IMR-90 (cell line): ENCODE data around the gene ZSWIM3. TPM values are rescaled to one million over a fixed set of nuclear protein-coding genes. Genes with fewer than 3 reads are reported as not detected.

Experiments used
- ATAC-seq: fragments of 200-7000 bp; cut with Tn5 transposase; 2 replicates; pipeline ENCODE4 v1.9.1; 2020; ENCODE audit warnings: low read depth, mild to moderate bottlenecking, moderate library complexity
- BruUV-seq: library from RNA; stranded (reverse); fragments of 400-500 nt; replicated peaks from 2 replicates; lab custom pipeline; 2021; lab: Mats Ljungman, UMichigan
- CTCF ChIA-PET: fragments of 300-600 bp; formaldehyde crosslinking; extraction: SDS; loops from one replicate; lab custom pipeline; 2021; ENCODE audit warnings: antibody characterized with exemption; lab: Yijun Ruan, JAX
- POLR2A ChIA-PET: fragments of 300-600 bp; sonication (Branson Sonifier 250); formaldehyde crosslinking; loops from one replicate; lab custom pipeline; 2022; ENCODE audit warnings: antibody characterized with exemption; ENCODE audit not compliant: unreplicated experiment; lab: Charles Lee
- DNase-seq: peaks from one replicate; pipeline ENCODE4 v3.0.0; 2013
- H2AFZ ChIP-seq: replicated peaks from 2 replicates; pipeline ENCODE3; 2013; ENCODE audit warnings: low read length, mild to moderate bottlenecking; ENCODE audit not compliant: poor library complexity
- H2AK5ac ChIP-seq: 2 replicates; pipeline ENCODE4 v1.6.1; 2013; ENCODE audit warnings: low read depth, low read length, inconsistent platforms
- H2AK9ac ChIP-seq: replicated peaks from 2 replicates; pipeline ENCODE3; 2013; ENCODE audit warnings: mild to moderate bottlenecking, low read depth, low read length, moderate library complexity; ENCODE audit not compliant: poor library complexity
- H2BK120ac ChIP-seq: 2 replicates; pipeline ENCODE4 v1.6.1; 2013; ENCODE audit warnings: low read depth, low read length, inconsistent platforms
- H2BK15ac ChIP-seq: 3 replicates; pipeline ENCODE4 v1.6.1; 2013; ENCODE audit warnings: low read depth, low read length, inconsistent platforms
- H2BK20ac ChIP-seq: 2 replicates; pipeline ENCODE4 v1.6.1; 2013; ENCODE audit warnings: low read depth, mild to moderate bottlenecking, inconsistent platforms, low read length, moderate library complexity
- H2BK5ac ChIP-seq: 2 replicates; pipeline ENCODE4 v1.6.1; 2013; ENCODE audit warnings: mild to moderate bottlenecking, low read depth, low read length, inconsistent platforms; ENCODE audit not compliant: poor library complexity, severe bottlenecking
- H3K14ac ChIP-seq: replicated peaks from 2 replicates; pipeline ENCODE4 v1.6.1; 2013; ENCODE audit warnings: low read depth, low read length, inconsistent platforms
- H3K18ac ChIP-seq: 2 replicates; pipeline ENCODE4 v1.6.1; 2013; ENCODE audit warnings: low read depth, low read length, control low read depth
- H3K23ac ChIP-seq: 2 replicates; pipeline ENCODE4 v1.6.1; 2013; ENCODE audit warnings: low read depth, low read length, inconsistent platforms
- H3K27ac ChIP-seq: 2 replicates; pipeline ENCODE4 v1.5.1; 2013; ENCODE audit warnings: mild to moderate bottlenecking, control low read depth, low read length; ENCODE audit not compliant: insufficient read depth
- H3K27me3 ChIP-seq: 2 replicates; pipeline ENCODE4 v1.6.1; 2013; ENCODE audit warnings: low read length; ENCODE audit not compliant: control insufficient read depth, insufficient read depth
- H3K36me3 ChIP-seq: 2 replicates; pipeline ENCODE4 v1.6.1; 2013; ENCODE audit warnings: low read length, mixed read lengths; ENCODE audit not compliant: control insufficient read depth, insufficient read depth
- H3K4ac ChIP-seq: 2 replicates; pipeline ENCODE4 v1.6.1; 2013; ENCODE audit warnings: low read depth, low read length, inconsistent platforms
- H3K4me1 ChIP-seq: 2 replicates; pipeline ENCODE4 v1.6.1; 2013; ENCODE audit warnings: low read length, mixed read lengths; ENCODE audit not compliant: control insufficient read depth, insufficient read depth
- H3K4me2 ChIP-seq: 2 replicates; pipeline ENCODE4 v1.6.1; 2013; ENCODE audit warnings: low read depth, mild to moderate bottlenecking, control low read depth, low read length, moderate library complexity
- H3K4me3 ChIP-seq: 2 replicates; pipeline ENCODE4 v1.5.1; 2013; ENCODE audit warnings: low read depth, mild to moderate bottlenecking, control low read depth, low read length, moderate library complexity; ENCODE audit not compliant: insufficient read depth
- H3K56ac ChIP-seq: 2 replicates; pipeline ENCODE4 v1.6.1; 2013; ENCODE audit warnings: low read length, inconsistent platforms; ENCODE audit not compliant: insufficient read depth; ENCODE audit errors: extremely low read depth
- H3K79me1 ChIP-seq, 2 experiments: 2 replicates each; pipeline ENCODE4 v1.6.1; 2013; ENCODE audit warnings: low read length in 2 of 2, inconsistent platforms in 1 of 2, low read depth in 1 of 2
- H3K9ac ChIP-seq: 2 replicates; pipeline ENCODE4 v1.6.1; 2013; ENCODE audit warnings: low read depth, low read length, control low read depth
- H3K9me1 ChIP-seq: 2 replicates; pipeline ENCODE4 v1.6.1; 2013; ENCODE audit warnings: low read length, inconsistent platforms; ENCODE audit not compliant: insufficient read depth
- H3K9me3 ChIP-seq: 2 replicates; pipeline ENCODE4 v1.6.1; 2013; ENCODE audit warnings: low read length; ENCODE audit not compliant: control insufficient read depth, insufficient read depth
- H4K20me1 ChIP-seq: 2 replicates; pipeline ENCODE4 v1.6.1; 2013; ENCODE audit warnings: low read length, inconsistent platforms; ENCODE audit not compliant: insufficient read depth
- H4K5ac ChIP-seq: 2 replicates; pipeline ENCODE4 v1.6.1; 2013; ENCODE audit warnings: mild to moderate bottlenecking, low read depth, low read length, control low read depth
- H4K8ac ChIP-seq, 2 experiments: 2 replicates each; pipeline ENCODE4 v1.6.1; 2013; ENCODE audit warnings: low read depth in 2 of 2, low read length in 2 of 2, control low read depth in 1 of 2, inconsistent platforms in 1 of 2
- H4K91ac ChIP-seq: 2 replicates; pipeline ENCODE4 v1.6.1; 2013; ENCODE audit warnings: low read depth, low read length, inconsistent platforms; ENCODE audit not compliant: insufficient read depth
- BHLHE40 ChIP-seq: fragments of 150-350 bp; IDR thresholded peaks from 2 replicates; pipeline ENCODE4 v1.6.1; 2016; ENCODE audit warnings: mild to moderate bottlenecking, low read depth, low read length
- CEBPB ChIP-seq: IDR thresholded peaks from 2 replicates; pipeline ENCODE4 v1.6.1; 2012; ENCODE audit warnings: low read depth, low read length, improper control_type of control experiment
- CHD1 ChIP-seq: IDR thresholded peaks from 2 replicates; pipeline ENCODE4 v1.6.1; 2012; ENCODE audit warnings: low read depth, low read length, improper control_type of control experiment
- CTCF ChIP-seq: conservative IDR thresholded peaks from 2 replicates; pipeline ENCODE4 v1.5.1; 2012; ENCODE audit warnings: mild to moderate bottlenecking, low read depth, low read length, improper control_type of control experiment
- ELK1 ChIP-seq: fragments of 150-350 bp; IDR thresholded peaks from 2 replicates; pipeline ENCODE4 v1.6.1; 2016; ENCODE audit warnings: low read depth, mild to moderate bottlenecking, low read length, moderate library complexity, borderline replicate concordance
- FOS ChIP-seq: fragments of 150-350 bp; IDR thresholded peaks from 2 replicates; pipeline ENCODE4 v1.6.1; 2016; ENCODE audit warnings: low read depth, low read length
- MAFK ChIP-seq: IDR thresholded peaks from 2 replicates; pipeline ENCODE4 v1.6.1; 2012; ENCODE audit warnings: low read depth, low read length, improper control_type of control experiment
- MAZ ChIP-seq: IDR thresholded peaks from 2 replicates; pipeline ENCODE4 v1.6.1; 2012; ENCODE audit warnings: low read depth, mild to moderate bottlenecking, low read length, improper control_type of control experiment, moderate library complexity, borderline replicate concordance
- MXI1 ChIP-seq: IDR thresholded peaks from 2 replicates; pipeline ENCODE4 v1.6.1; 2012; ENCODE audit warnings: low read depth, mild to moderate bottlenecking, low read length, moderate library complexity, borderline replicate concordance
- NFE2L2 ChIP-seq: fragments of 150-350 bp; IDR thresholded peaks from 2 replicates; pipeline ENCODE4 v1.6.1; 2016; ENCODE audit warnings: low read depth, mild to moderate bottlenecking, low read length
- POLR2A ChIP-seq: IDR thresholded peaks from 2 replicates; pipeline ENCODE4 v1.6.1; 2012; ENCODE audit warnings: mild to moderate bottlenecking, low read depth, low read length
- RAD21 ChIP-seq: IDR thresholded peaks from 2 replicates; pipeline ENCODE4 v1.6.1; 2012; ENCODE audit warnings: low read length, improper control_type of control experiment
- RCOR1 ChIP-seq: IDR thresholded peaks from 2 replicates; pipeline ENCODE4 v1.6.1; 2012; ENCODE audit warnings: mild to moderate bottlenecking, low read length, improper control_type of control experiment; ENCODE audit not compliant: insufficient replicate concordance
- RFX5 ChIP-seq: IDR thresholded peaks from 2 replicates; pipeline ENCODE4 v1.8.0; 2012; ENCODE audit warnings: low read depth, mild to moderate bottlenecking, low read length, moderate library complexity
- SMC3 ChIP-seq: fragments of 150-350 bp; IDR thresholded peaks from 2 replicates; pipeline ENCODE4 v1.6.1; 2016; ENCODE audit warnings: low read depth, mild to moderate bottlenecking, antibody characterized with exemption, low read length, moderate library complexity
- USF2 ChIP-seq: fragments of 150-350 bp; IDR thresholded peaks from 2 replicates; pipeline ENCODE4 v1.6.1; 2017; ENCODE audit warnings: mild to moderate bottlenecking, antibody characterized with exemption, low read length, low read depth
- WGBS, 2 experiments: methylation state at CpG; one replicate each; pipeline versions ENCODE4 v1.1.5 to v1.1.7; 2013; ENCODE audit warnings: missing lambda C conversion rate in 2 of 2; ENCODE audit not compliant: insufficient read length in 1 of 2; ENCODE audit errors: extremely low coverage in 2 of 2; 5-methylcytosine and 5-hydroxymethylcytosine counted together
- dilution Hi-C: fragments of 300-500 bp; cut with HindIII; formaldehyde crosslinking; loops from one replicate; pipeline ENCODE4 v1.14.3; 2018; ENCODE audit warnings: low sequenced_read_pairs; ENCODE audit not compliant: unreplicated experiment
- in situ Hi-C: fragments of 300-500 bp; cut with MboI; formaldehyde crosslinking; loops from 3 replicates; pipeline ENCODE4 v1.14.3; 2019; ENCODE audit warnings: low sequenced_read_pairs, inconsistent platforms, mixed read lengths
- intact Hi-C: fragments of 100-400 bp; cut with micrococcal nuclease; formaldehyde crosslinking; loops from 2 replicates; pipeline ENCODE4 v1.10.0; 2022
- polyA plus RNA-seq, 3 experiments: library from polyadenylated mRNA; depleted of rRNA; stranded (reverse); fragments of >200 nt; gene quantifications; 2 replicates each; pipeline ENCODE4 v1.2.3, GENCODE V29; 2012; ENCODE audit warnings: low replicate concordance in 1 of 3
- total RNA-seq: library from RNA; depleted of rRNA; stranded (reverse); fragments of >200 nt; gene quantifications from 2 replicates; pipeline ENCODE4 v1.2.3, GENCODE V29; 2012

Gene ZSWIM3
- total and polyA plus RNA-seq, 2 of the 4 experiments (the other 2 are of a cell fraction): 3.3 to 8.6 TPM

GRCh38 chr20:45850926-45851325 is 6.5 kb upstream of the ZSWIM3 start:
- TF ChIP-seq CEBPB (no peak), NFE2L2 (no peak), POLR2A (no peak), SMC3 (no peak), USF2 (no peak), MAZ (no peak), BHLHE40 (no peak), MXI1 (no peak), MAFK (no peak), RFX5 (no peak), RAD21 (no peak), CHD1 (no peak), FOS (no peak), RCOR1 (no peak), CTCF (no peak), ELK1 (no peak)
- H4K5ac ChIP-seq: no peak overlapping the region
- no peak overlapping the region for H4K91ac ChIP-seq
- no peaks in the 10 kb centered on the region for H3K27me3 ChIP-seq
- H3K4me1 ChIP-seq: peaks cover 4% of the 10 kb centered on the region; the same call in 1 of the 2 replicates
- H3K4ac ChIP-seq: no peak overlapping the region
- peaks cover 9 to 50% of the 10 kb centered on the region in 2 experiments for H3K79me1 ChIP-seq
- peak overlapping the region; percentile 52 for H2AK9ac ChIP-seq
- H3K9ac ChIP-seq: no peak overlapping the region
- H3K4me2 ChIP-seq: no peak overlapping the region
- WGBS, 2 experiments: 100% methylated on average over 1 of the region's 1 CpG; no CpG with 5 or more reads in 1 of the 2 experiments
- H2BK5ac ChIP-seq: no peak overlapping the region
- no peak overlapping the region for H3K14ac ChIP-seq
- H3K4me3 ChIP-seq: no peak overlapping the region
- dilution Hi-C loops: no loop called here
- no peak overlapping the region for H2BK20ac ChIP-seq
- in situ Hi-C loops: no loop called here
- no peaks in the 10 kb centered on the region for H3K9me3 ChIP-seq
- no peak overlapping the region for H3K23ac ChIP-seq
- H2BK120ac ChIP-seq: no peak overlapping the region
- intact Hi-C loops: no loop called here
- H3K56ac ChIP-seq: no peak overlapping the region
- H3K9me1 ChIP-seq: peaks cover 9% of the 10 kb centered on the region
- no peak for ATAC-seq
- DNase-seq: no peak
- H3K36me3 ChIP-seq: peaks cover 30% of the 10 kb centered on the region
- no peak overlapping the region for H2AFZ ChIP-seq
- ChIA-PET POLR2A (no interaction called here), CTCF (no interaction called here)
- no peak overlapping the region for H2BK15ac ChIP-seq
- no peak overlapping the region for H2AK5ac ChIP-seq
- H3K27ac ChIP-seq: no peak overlapping the region
- H4K8ac ChIP-seq: no peak overlapping the region
- BruUV-seq: no TSS peak
- H4K20me1 ChIP-seq: peaks cover 5% of the 10 kb centered on the region; the same call in 1 of the 2 replicates
- H3K18ac ChIP-seq: no peak overlapping the region
